ENCODE data around the gene EML4.

- TF ChIP-seq CTCF (conservative IDR thresholded peaks at IDR 0.05; ENCODE audit: low read length) (no peak), EZH2phosphoT487 (IDR thresholded peaks at IDR 0.05; ENCODE audit: borderline replicate concordance, low read depth, low read length) (no peak)
These were observed 45.0 kb upstream of the EML4 start for GRCh38 chr2:42124011-42124785.
